Panc1 (cell line): ENCODE measurements around the gene FRMD1. TPM values are rescaled to one million over a fixed set of nuclear protein-coding genes. Genes with fewer than 3 reads are reported as not detected.

Source experiments
- ATAC-seq: fragments of 200-7000 bp; cut with Tn5 transposase; 2 replicates; pipeline ENCODE4 v1.9.1; 2020; ENCODE audit warnings: mild to moderate bottlenecking, moderate library complexity
- BruUV-seq: library from RNA; stranded (reverse); fragments of 400-500 nt; replicated peaks from 2 replicates; lab custom pipeline; 2021; lab: Mats Ljungman, UMichigan
- CTCF ChIA-PET: fragments of 300-600 bp; sonication (Branson Sonifier 250); formaldehyde crosslinking; loops from one replicate; lab custom pipeline; 2022; ENCODE audit warnings: antibody characterized with exemption; lab: Charles Lee
- POLR2A ChIA-PET: fragments of 300-600 bp; sonication (Branson Sonifier 250); formaldehyde crosslinking; loops from one replicate; lab custom pipeline; 2022; ENCODE audit warnings: antibody characterized with exemption; lab: Charles Lee
- DNase-seq: peaks from one replicate; pipeline ENCODE4 v3.0.0-alpha.2; 2010; ENCODE audit warnings: low read depth, low spot score
- H3K27ac ChIP-seq: 2 replicates; pipeline ENCODE4 v1.5.1; 2011; ENCODE audit warnings: mild to moderate bottlenecking, low read length, inconsistent platforms
- H3K27me3 ChIP-seq: fragments of 200-500 bp; sonication (Bioruptor generic); 2 replicates; pipeline ENCODE4 v1.6.0; 2014; ENCODE audit warnings: low read length, inconsistent platforms; ENCODE audit not compliant: control insufficient read depth, insufficient read depth
- H3K36me3 ChIP-seq: fragments of 200-500 bp; sonication (Bioruptor generic); 2 replicates; pipeline ENCODE4 v1.5.1; 2014; ENCODE audit warnings: inconsistent platforms, mild to moderate bottlenecking, low read length, moderate library complexity; ENCODE audit not compliant: control insufficient read depth, insufficient read depth
- H3K4me1 ChIP-seq: 2 replicates; pipeline ENCODE4 v1.5.1; 2011; ENCODE audit warnings: inconsistent platforms, mild to moderate bottlenecking, low read length, moderate library complexity; ENCODE audit not compliant: control insufficient read depth, insufficient read depth
- H3K4me3 ChIP-seq, 2 experiments: 2 replicates each; pipeline ENCODE4 v1.5.1; 2011 to 2012; ENCODE audit warnings: low read depth in 2 of 2, low read length in 2 of 2, mild to moderate bottlenecking in 2 of 2, inconsistent platforms in 1 of 2, moderate library complexity in 1 of 2
- H3K9me3 ChIP-seq: fragments of 200-500 bp; sonication (Bioruptor generic); 2 replicates; pipeline ENCODE4 v1.5.1; 2014; ENCODE audit warnings: low read depth, mild to moderate bottlenecking, inconsistent platforms, low read length, moderate library complexity; ENCODE audit not compliant: control insufficient read depth, insufficient read depth
- POLR2AphosphoS5 ChIP-seq: IDR thresholded peaks from 2 replicates; pipeline ENCODE4 v1.6.1; 2012; ENCODE audit warnings: mild to moderate bottlenecking, low read depth, low read length, moderate library complexity
- SIN3A ChIP-seq: IDR thresholded peaks from 2 replicates; pipeline ENCODE4 v1.6.1; 2012; ENCODE audit warnings: low read depth, mild to moderate bottlenecking, low read length, moderate library complexity, borderline replicate concordance; ENCODE audit not compliant: insufficient read depth
- TCF7L2 ChIP-seq: IDR thresholded peaks from 2 replicates; pipeline ENCODE4 v1.6.1; 2011; ENCODE audit warnings: mild to moderate bottlenecking, low read depth, low read length, inconsistent platforms
- in situ Hi-C: cut with HindIII; loops from 2 replicates; pipeline ENCODE4 v1.10.0; 2016; ENCODE audit warnings: low sequenced_read_pairs, low pct_unique_long_range_greater_than_20kb
- intact Hi-C: fragments of 100-400 bp; cut with micrococcal nuclease; formaldehyde crosslinking; loops from one replicate; pipeline ENCODE4 v1.10.0; 2022; ENCODE audit not compliant: unreplicated experiment
- total RNA-seq: library from RNA; stranded (reverse); gene quantifications from one replicate; pipeline ENCODE4 v1.2.1, GENCODE V29; 2021; ENCODE audit not compliant: unreplicated experiment
- TF ChIP-seq, protein P1 (sequence below): fragments of 450-650 bp; IDR thresholded peaks from 2 replicates; pipeline ENCODE4 v1.5.1; 2017; ENCODE audit warnings: mild to moderate bottlenecking
- TF ChIP-seq, protein P2 (sequence below), 2 experiments: IDR thresholded peaks; 2 replicates each; pipeline ENCODE4 v1.6.1; 2011 to 2012; ENCODE audit warnings: low read depth in 2 of 2, control low read depth in 1 of 2, low read length in 1 of 2, mild to moderate bottlenecking in 1 of 2, moderate library complexity in 1 of 2; ENCODE audit not compliant: insufficient read depth in 1 of 2

FRMD1 gene
- total RNA-seq, 1 experiment from 2014 or later = 0.15 TPM

DNA sequence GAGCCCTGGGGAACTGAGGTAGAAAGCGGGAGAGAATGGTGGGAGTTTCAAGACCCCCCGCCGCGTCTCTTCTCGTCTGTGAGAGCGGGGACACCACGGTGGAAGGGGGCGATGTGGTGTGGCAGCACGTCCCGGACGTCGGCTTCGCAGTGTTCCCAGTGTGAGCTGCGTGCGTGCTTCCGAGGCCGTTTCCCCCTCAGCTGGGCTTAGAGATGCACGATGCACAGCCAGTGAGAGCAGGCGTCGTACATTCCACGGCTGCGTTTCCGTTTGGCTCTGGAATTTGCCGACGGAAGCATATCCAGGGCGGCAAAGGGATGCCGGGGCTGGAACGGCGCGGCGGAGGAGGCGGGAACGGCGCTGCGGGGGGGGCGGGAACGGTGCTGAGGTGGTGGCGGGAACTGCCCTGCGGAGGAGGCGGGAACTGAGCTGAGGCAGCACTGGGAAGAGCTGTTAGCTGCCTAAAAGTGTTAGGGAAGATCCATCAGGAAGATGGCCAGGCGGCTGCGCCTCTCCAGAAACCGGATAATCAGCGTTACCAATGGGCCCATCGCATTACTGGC lies 43.8 kb downstream of the FRMD1 start:
- peak overlapping the region; percentile 87 for H3K27ac ChIP-seq
- ChIA-PET POLR2A (interaction anchor here (0.6 to 1.4 kb wide), 3 partner anchors 28 to 371 kb away, joined by 4 to 12 read pairs (median 10); no protein-coding TSS in a partner anchor), CTCF (interaction anchor here (0.6 to 0.7 kb wide), 2 partner anchors 10 to 11 kb away, joined by 3 read pairs; no protein-coding TSS in a partner anchor)
- no peak for DNase-seq
- H3K9me3 ChIP-seq = no peaks in the 10 kb centered on the region
- no peaks in the 10 kb centered on the region for H3K27me3 ChIP-seq
- no peaks in the 10 kb centered on the region for H3K36me3 ChIP-seq
- TF ChIP-seq TCF7L2 (no peak), POLR2AphosphoS5 (peak; percentile 41; the same call in 1 of the 2 replicates)
- no TSS peak for BruUV-seq
- peak overlapping the region; percentile 54 to 85 for H3K4me3 ChIP-seq
- in situ Hi-C loops (no loop called here), intact Hi-C loops (no loop called here)
- peak; percentile 82 for ATAC-seq
- peaks cover 28% of the 10 kb centered on the region for H3K4me1 ChIP-seq

DNA sequence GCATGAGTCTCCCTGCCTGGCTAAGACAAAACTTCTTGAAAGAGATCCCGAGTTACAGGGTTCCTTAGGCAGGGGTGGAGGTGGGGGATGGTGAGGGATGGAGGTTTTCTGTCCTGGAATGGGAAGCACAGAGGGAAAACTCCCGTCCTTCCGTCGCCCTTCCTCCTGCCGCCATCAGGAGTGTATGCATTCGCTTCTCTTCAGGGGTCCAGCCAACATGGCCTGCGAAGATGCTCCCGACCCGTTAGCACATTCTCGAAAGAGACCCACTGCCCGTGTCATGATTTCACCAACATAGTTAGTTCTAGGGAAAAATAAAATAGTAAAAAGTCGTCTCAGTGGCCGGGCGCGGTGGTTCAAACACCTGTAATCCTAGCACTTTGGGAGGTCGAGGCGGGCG lies 44.5 kb downstream of the FRMD1 start:
- H3K4me3 ChIP-seq = peak overlapping the region in 1 of 2 experiments; percentile 54; a peak in 1 of 4 replicates
- BruUV-seq = no TSS peak
- intact Hi-C loops = no loop called here
- peaks cover 28% of the 10 kb centered on the region for H3K4me1 ChIP-seq
- H3K27me3 ChIP-seq = no peaks in the 10 kb centered on the region
- ATAC-seq = no peak
- H3K36me3 ChIP-seq = no peaks in the 10 kb centered on the region
- in situ Hi-C loops = no loop called here
- no peak for DNase-seq
- CTCF ChIA-PET = no interaction called here
- H3K9me3 ChIP-seq = no peaks in the 10 kb centered on the region
- no peak for TF ChIP-seq TCF7L2
- POLR2A ChIA-PET = interaction anchor here (0.6 to 1.4 kb wide), 2 partner anchors 25 to 27 kb away, joined by 4 to 7 read pairs; no protein-coding TSS in a partner anchor
- H3K27ac ChIP-seq = peak overlapping the region; percentile 85

DNA sequence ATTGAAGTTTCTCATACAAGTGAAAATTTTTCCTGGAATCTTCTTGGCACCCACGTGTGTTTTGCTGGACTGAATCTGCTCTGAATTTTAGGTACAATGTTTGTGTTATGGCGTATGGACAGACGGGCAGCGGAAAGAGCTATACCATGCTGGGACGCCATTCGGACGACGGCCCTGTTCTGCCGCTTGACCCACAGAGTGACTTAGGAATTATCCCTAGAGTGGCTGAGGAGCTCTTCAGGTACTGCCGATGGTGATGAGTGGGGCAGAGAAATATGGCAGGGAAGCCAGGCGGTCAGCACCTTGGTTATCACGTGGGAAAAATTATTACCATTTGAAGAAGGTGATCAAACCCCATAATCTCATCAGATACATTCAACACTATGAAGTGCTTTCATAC lies 45.2 kb downstream of the FRMD1 start:
- H3K4me3 ChIP-seq = no peak overlapping the region
- H3K9me3 ChIP-seq = no peaks in the 10 kb centered on the region
- in situ Hi-C loops = no loop called here
- H3K36me3 ChIP-seq = no peaks in the 10 kb centered on the region
- TF ChIP-seq TCF7L2 = no peak
- BruUV-seq = no TSS peak
- ATAC-seq (no peak), DNase-seq (no peak)
- intact Hi-C loops = no loop called here
- H3K27ac ChIP-seq = no peak overlapping the region
- no peaks in the 10 kb centered on the region for H3K27me3 ChIP-seq
- POLR2A ChIA-PET = interaction anchor here (0.6 kb wide), 2 partner anchors 24 to 35 kb away, joined by 3 to 7 read pairs; no protein-coding TSS in a partner anchor
- CTCF ChIA-PET = interaction anchor here (0.7 kb wide), 1 partner anchor 65 kb away, joined by 5 read pairs; no protein-coding TSS in a partner anchor
- H3K4me1 ChIP-seq = peaks cover 28% of the 10 kb centered on the region

DNA sequence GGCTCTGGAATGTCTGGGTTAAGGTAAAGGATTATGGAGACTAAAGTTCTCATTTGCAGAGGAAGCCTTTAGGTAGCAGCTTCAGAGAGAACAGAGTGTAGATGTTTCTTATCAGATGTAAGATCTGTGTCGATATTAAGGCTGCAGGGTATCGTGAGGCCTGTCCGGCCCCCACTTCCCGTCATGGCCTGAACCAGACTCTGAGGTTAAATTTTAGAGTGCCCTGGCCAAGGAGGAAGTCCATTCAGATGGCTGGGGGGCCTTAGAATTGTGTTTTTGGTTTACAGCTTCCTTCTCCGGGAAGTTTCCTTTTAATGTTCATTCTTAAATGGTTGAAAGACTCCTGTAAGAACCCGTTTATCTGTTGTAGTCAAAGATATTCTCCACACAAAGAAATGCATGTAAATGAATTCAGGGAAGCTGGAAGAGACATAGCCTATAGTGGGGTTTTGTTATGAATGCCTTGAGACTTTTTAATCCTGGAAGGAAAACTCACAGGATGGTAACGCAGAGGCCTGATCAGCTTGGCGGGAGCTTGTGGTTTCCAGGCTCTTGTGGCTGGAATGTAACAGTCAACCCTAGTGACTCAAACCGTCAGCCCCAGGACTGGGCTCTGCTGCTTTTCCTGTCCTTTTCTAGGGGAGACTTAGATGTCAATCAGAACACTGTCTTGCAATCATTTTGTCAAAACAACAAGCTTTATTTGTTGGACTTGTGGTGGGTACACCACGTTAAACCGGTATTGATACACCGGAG lies 46.8 kb downstream of the FRMD1 start:
- H3K27me3 ChIP-seq = no peaks in the 10 kb centered on the region
- H3K4me3 ChIP-seq = no peak overlapping the region
- no peaks in the 10 kb centered on the region for H3K36me3 ChIP-seq
- no TSS peak for BruUV-seq
- peaks cover 28% of the 10 kb centered on the region for H3K4me1 ChIP-seq
- no peak for TF ChIP-seq POLR2AphosphoS5
- TF ChIP-seq, protein P1, sequence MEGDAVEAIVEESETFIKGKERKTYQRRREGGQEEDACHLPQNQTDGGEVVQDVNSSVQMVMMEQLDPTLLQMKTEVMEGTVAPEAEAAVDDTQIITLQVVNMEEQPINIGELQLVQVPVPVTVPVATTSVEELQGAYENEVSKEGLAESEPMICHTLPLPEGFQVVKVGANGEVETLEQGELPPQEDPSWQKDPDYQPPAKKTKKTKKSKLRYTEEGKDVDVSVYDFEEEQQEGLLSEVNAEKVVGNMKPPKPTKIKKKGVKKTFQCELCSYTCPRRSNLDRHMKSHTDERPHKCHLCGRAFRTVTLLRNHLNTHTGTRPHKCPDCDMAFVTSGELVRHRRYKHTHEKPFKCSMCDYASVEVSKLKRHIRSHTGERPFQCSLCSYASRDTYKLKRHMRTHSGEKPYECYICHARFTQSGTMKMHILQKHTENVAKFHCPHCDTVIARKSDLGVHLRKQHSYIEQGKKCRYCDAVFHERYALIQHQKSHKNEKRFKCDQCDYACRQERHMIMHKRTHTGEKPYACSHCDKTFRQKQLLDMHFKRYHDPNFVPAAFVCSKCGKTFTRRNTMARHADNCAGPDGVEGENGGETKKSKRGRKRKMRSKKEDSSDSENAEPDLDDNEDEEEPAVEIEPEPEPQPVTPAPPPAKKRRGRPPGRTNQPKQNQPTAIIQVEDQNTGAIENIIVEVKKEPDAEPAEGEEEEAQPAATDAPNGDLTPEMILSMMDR = no peak
- TF ChIP-seq TCF7L2 = no peak
- TF ChIP-seq, protein P2, sequence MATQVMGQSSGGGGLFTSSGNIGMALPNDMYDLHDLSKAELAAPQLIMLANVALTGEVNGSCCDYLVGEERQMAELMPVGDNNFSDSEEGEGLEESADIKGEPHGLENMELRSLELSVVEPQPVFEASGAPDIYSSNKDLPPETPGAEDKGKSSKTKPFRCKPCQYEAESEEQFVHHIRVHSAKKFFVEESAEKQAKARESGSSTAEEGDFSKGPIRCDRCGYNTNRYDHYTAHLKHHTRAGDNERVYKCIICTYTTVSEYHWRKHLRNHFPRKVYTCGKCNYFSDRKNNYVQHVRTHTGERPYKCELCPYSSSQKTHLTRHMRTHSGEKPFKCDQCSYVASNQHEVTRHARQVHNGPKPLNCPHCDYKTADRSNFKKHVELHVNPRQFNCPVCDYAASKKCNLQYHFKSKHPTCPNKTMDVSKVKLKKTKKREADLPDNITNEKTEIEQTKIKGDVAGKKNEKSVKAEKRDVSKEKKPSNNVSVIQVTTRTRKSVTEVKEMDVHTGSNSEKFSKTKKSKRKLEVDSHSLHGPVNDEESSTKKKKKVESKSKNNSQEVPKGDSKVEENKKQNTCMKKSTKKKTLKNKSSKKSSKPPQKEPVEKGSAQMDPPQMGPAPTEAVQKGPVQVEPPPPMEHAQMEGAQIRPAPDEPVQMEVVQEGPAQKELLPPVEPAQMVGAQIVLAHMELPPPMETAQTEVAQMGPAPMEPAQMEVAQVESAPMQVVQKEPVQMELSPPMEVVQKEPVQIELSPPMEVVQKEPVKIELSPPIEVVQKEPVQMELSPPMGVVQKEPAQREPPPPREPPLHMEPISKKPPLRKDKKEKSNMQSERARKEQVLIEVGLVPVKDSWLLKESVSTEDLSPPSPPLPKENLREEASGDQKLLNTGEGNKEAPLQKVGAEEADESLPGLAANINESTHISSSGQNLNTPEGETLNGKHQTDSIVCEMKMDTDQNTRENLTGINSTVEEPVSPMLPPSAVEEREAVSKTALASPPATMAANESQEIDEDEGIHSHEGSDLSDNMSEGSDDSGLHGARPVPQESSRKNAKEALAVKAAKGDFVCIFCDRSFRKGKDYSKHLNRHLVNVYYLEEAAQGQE (IDR thresholded peaks at IDR 0.05; ENCODE audit: insufficient read depth in 1 of 2, low read depth in 2 of 2, low read length in 1 of 2) = no peak
- TF ChIP-seq SIN3A = no peak
- POLR2A ChIA-PET = interaction anchor here (0.6 kb wide), 1 partner anchor 126 kb away, joined by 5 read pairs; no protein-coding TSS in a partner anchor
- in situ Hi-C loops = no loop called here
- 0 out of 2 replicates have a peak, but pooled peaks have one; percentile 44 for ATAC-seq
- intact Hi-C loops = no loop called here
- H3K9me3 ChIP-seq = no peaks in the 10 kb centered on the region
- H3K27ac ChIP-seq = peak overlapping the region; percentile 55
- CTCF ChIA-PET = interaction anchor here (0.6 kb wide), 1 partner anchor 28 kb away, joined by 3 read pairs; no protein-coding TSS in a partner anchor
- DNase-seq = no peak
